ENCODE data around the gene FOXK1.

Gene FOXK1

DNA sequence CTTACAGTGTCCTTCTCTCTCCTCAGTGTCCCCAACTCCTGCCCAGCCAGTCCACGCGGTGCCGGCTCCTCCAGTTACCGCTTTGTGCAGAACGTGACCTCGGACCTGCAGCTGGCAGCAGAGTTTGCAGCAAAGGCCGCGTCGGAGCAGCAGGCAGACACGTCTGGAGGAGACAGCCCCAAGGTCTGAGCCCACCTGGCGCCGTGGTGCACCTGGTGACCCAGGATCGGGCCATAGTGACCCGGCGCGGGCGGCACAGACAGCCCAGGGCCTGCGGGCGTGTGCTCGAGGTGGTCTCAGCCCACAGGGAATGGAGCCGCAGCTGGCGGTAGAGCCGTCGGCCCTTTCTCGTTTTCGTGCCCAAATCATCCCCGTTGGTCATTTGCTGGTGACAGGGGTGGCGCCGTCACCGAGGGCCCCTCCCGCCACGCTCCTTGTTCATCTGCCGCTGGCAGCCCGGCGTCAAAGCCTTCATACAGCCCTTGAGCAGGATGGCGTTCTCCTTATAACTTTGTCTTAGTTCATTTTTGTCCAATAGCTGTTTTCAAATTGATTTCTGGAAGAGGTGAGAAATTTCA, 72.4 kb downstream of the FOXK1 start:
- DNase-seq (ENCODE audit: low read depth) = no peak
- in situ Hi-C loops (cut with HindIII; ENCODE audit: low sequenced_read_pairs) = no loop called here
- TF ChIP-seq, protein P1, sequence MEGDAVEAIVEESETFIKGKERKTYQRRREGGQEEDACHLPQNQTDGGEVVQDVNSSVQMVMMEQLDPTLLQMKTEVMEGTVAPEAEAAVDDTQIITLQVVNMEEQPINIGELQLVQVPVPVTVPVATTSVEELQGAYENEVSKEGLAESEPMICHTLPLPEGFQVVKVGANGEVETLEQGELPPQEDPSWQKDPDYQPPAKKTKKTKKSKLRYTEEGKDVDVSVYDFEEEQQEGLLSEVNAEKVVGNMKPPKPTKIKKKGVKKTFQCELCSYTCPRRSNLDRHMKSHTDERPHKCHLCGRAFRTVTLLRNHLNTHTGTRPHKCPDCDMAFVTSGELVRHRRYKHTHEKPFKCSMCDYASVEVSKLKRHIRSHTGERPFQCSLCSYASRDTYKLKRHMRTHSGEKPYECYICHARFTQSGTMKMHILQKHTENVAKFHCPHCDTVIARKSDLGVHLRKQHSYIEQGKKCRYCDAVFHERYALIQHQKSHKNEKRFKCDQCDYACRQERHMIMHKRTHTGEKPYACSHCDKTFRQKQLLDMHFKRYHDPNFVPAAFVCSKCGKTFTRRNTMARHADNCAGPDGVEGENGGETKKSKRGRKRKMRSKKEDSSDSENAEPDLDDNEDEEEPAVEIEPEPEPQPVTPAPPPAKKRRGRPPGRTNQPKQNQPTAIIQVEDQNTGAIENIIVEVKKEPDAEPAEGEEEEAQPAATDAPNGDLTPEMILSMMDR (IDR thresholded peaks at IDR 0.05; ENCODE audit: low read depth, low read length, missing control alignments) = no peak
- no peak overlapping the region for H3K4me3 ChIP-seq (ENCODE audit: low read depth, low read length)

DNA sequence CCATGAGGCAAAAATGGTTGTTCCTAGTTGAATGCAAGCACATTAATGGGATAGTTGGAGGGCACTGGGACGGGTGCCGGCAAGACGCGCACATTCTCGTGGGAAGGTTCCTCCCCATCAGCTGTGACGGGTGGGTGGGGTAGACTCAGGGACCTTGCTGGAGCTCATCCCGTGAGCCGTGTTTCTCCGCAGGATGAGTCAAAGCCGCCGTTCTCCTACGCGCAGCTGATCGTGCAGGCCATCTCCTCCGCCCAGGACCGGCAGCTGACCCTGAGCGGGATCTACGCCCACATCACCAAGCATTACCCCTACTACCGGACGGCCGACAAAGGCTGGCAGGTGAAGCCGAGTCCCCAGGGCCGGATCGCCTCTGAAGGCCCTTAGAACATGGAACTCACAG, 73.0 kb downstream of the FOXK1 start:
- H3K4me3 ChIP-seq (ENCODE audit: low read depth, low read length) = no peak overlapping the region
- in situ Hi-C loops (cut with HindIII; ENCODE audit: low sequenced_read_pairs) = no loop called here
- no peak for DNase-seq (ENCODE audit: low read depth)
- TF ChIP-seq, protein P1 (IDR thresholded peaks at IDR 0.05; ENCODE audit: low read depth, low read length, missing control alignments) = no peak

DNA sequence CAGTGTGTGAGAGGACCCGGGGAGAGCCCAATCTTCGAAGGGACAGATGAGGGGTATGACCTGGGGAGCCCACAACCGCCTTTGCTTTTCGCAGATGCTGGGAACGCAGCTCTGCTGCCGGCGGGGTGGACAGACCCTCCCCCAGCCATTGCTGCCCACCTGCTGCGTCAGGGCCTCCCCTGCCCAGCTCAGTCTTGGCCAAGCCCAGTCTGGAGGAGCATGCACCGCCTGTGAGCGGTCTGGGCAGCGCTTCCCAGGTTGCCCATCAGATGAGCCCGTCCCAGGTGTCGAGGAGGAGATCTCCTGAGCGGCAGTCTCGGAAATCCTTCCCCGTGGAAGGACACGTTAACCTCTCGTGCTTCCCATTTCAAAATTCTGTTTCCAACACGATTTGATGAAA, 76.0 kb downstream of the FOXK1 start:
- DNase-seq (ENCODE audit: low read depth) = no peak
- in situ Hi-C loops (cut with HindIII; ENCODE audit: low sequenced_read_pairs) = no loop called here
- TF ChIP-seq, protein P1 (IDR thresholded peaks at IDR 0.05; ENCODE audit: low read depth, low read length, missing control alignments) = no peak
- no peak overlapping the region for H3K4me3 ChIP-seq (ENCODE audit: low read depth, low read length)

DNA sequence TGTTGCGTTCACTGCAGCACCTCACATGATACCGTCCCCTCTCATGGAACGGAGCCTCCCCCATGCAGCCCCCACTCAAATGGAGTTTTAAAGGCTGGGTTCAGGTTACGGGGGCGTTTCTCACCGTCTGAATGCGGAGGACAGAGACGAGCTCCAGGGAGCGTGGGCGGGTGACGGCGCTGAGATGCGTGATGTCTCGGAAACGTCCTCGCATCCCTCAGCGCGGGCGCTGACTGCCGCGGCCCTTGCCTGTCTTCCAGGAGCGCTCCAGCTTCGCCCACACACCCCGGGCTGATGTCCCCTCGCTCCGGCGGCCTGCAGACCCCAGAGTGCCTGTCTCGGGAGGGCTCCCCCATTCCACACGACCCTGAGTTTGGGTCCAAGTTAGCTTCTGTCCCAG, 76.7 kb downstream of the FOXK1 start:
- in situ Hi-C loops (cut with HindIII; ENCODE audit: low sequenced_read_pairs) = no loop called here
- no peak for DNase-seq (ENCODE audit: low read depth)
- TF ChIP-seq, protein P1 (IDR thresholded peaks at IDR 0.05; ENCODE audit: low read depth, low read length, missing control alignments) = no peak
- no peak overlapping the region for H3K4me3 ChIP-seq (ENCODE audit: low read depth, low read length)

DNA sequence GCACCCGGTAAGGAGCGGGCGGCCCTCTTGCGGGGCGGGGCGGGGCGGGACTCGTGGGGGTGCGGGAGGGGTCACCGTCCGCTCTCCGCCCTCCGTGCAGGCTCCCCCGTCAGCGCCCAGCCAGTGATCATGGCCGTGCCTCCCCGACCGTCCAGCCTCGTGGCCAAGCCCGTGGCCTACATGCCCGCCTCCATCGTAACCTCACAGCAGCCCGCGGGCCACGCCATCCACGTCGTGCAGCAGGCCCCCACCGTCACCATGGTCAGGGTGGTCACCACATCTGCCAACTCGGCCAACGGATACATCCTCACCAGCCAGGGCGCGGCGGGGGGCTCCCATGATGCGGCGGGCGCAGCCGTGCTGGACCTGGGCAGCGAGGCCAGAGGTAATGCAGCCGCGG, 77.1 kb downstream of the FOXK1 start:
- TF ChIP-seq, protein P1 (IDR thresholded peaks at IDR 0.05; ENCODE audit: low read depth, low read length, missing control alignments) = no peak
- no peak for DNase-seq (ENCODE audit: low read depth)
- in situ Hi-C loops (cut with HindIII; ENCODE audit: low sequenced_read_pairs) = no loop called here

DNA sequence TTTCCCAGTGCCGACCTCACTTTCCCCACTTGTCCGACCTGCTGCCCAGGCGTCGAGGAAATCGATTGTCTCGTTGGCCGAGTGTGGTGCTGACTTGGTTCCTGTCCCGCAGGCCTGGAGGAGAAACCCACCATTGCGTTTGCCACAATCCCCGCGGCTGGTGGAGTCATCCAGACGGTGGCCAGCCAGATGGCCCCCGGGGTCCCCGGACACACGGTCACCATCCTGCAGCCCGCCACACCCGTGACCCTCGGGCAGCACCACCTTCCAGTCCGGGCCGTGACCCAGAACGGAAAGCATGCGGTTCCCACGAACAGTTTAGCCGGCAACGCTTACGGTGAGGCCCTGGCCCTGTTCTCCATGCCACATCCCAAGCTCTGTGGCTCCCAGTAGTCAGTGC, 78.9 kb downstream of the FOXK1 start:
- TF ChIP-seq, protein P1 (IDR thresholded peaks at IDR 0.05; ENCODE audit: low read depth, low read length, missing control alignments) = no peak
- in situ Hi-C loops (cut with HindIII; ENCODE audit: low sequenced_read_pairs) = no loop called here
- DNase-seq (ENCODE audit: low read depth) = no peak
- H3K4me3 ChIP-seq (ENCODE audit: low read depth, low read length) = no peak overlapping the region

More for the DNA sequence above, 77.1 kb downstream of the FOXK1 start:
- H3K4me3 ChIP-seq (ENCODE audit: low read depth, low read length) = no peak overlapping the region

Measured in astrocyte of the cerebellum (primary cell).